ENCODE results near the gene DDX1. TPM values are rescaled to one million over a fixed set of nuclear protein-coding genes. Genes with fewer than 3 reads are reported as not detected.
"Not testable (repeated sequence)": the region's sequence is repeated elsewhere in the genome, so short reads cannot be mapped to it uniquely, and the experiment has no call there.

The DDX1 gene
- total RNA-seq, 2 donors from 2014 or later: 116 to 126 TPM

GRCh38 chr2:15610430-15610952, 18.8 kb downstream of the DDX1 start:
- no peaks in the 10 kb centered on the region for H3K4me1 ChIP-seq (ENCODE audit: control insufficient read depth, insufficient read depth, low read length)
- no peak overlapping the region for H3K9ac ChIP-seq (ENCODE audit: extremely low read depth, low read length, poor library complexity, severe bottlenecking)
- Mint-ChIP-seq H3K36me3 (ENCODE audit: low read depth) (peaks cover 77% of the 10 kb centered on the region), H3K27ac (peak overlapping the region; percentile 7), H3K27me3 (ENCODE audit: insufficient read depth) (no peaks in the 10 kb centered on the region), H3K4me1 (no peaks in the 10 kb centered on the region), H3K9me3 (peaks cover 19% of the 10 kb centered on the region), H3K4me3 (no peak overlapping the region)
- H3K36me3 ChIP-seq (ENCODE audit: control insufficient read depth, insufficient read depth, low read length): peaks cover 77% of the 10 kb centered on the region
- DNase-seq: no peak
- no peaks in the 10 kb centered on the region for H3K27me3 ChIP-seq (ENCODE audit: control insufficient read depth, insufficient read depth, low read length, poor library complexity, severe bottlenecking)
- no peak for TF ChIP-seq CTCF (conservative IDR thresholded peaks at IDR 0.05)
- WGBS, 2 experiments (ENCODE audit: insufficient coverage in 1 of 2, insufficient read length in 1 of 2): 98% methylated on average over 4 of the region's 5 CpGs; no CpG with 5 or more reads in 1 of the 2 experiments
- H3K27ac ChIP-seq (ENCODE audit: low read depth, low read length): no peak overlapping the region
- H3K4me3 ChIP-seq (ENCODE audit: low read length): no peak overlapping the region
- peaks cover 20% of the 10 kb centered on the region for H3K9me3 ChIP-seq (ENCODE audit: control insufficient read depth, low read length)

- not testable (repeated sequence) for H3K27ac Mint-ChIP-seq; H3K4me3 ChIP-seq (ENCODE audit: low read length); H3K4me3 Mint-ChIP-seq; H3K4me1 Mint-ChIP-seq; H3K27ac ChIP-seq (ENCODE audit: low read depth, low read length); H3K27me3 Mint-ChIP-seq (ENCODE audit: insufficient read depth); H3K4me1 ChIP-seq (ENCODE audit: control insufficient read depth, insufficient read depth, low read length); H3K9ac ChIP-seq (ENCODE audit: extremely low read depth, low read length, poor library complexity, severe bottlenecking); DNase-seq; H3K27me3 ChIP-seq (ENCODE audit: control insufficient read depth, insufficient read depth, low read length, poor library complexity, severe bottlenecking)
- H3K36me3 Mint-ChIP-seq (ENCODE audit: low read depth): peaks cover 72% of the 10 kb centered on the region
- WGBS, 2 experiments (ENCODE audit: insufficient coverage in 1 of 2, insufficient read length in 1 of 2): 96% methylated on average over 18 of the region's 33 CpGs; no CpG with 5 or more reads in 1 of the 2 experiments
- Histone ChIP-seq H3K9me3 (ENCODE audit: control insufficient read depth, low read length) (peaks cover 20% of the 10 kb centered on the region), H3K36me3 (ENCODE audit: control insufficient read depth, insufficient read depth, low read length) (peaks cover 74% of the 10 kb centered on the region)
- peaks cover 19% of the 10 kb centered on the region for H3K9me3 Mint-ChIP-seq
Observed at GRCh38 chr2:15612101-15612500, 20.4 kb downstream of the DDX1 start.

GRCh38 chr2:15613736-15614429, 22.2 kb downstream of the DDX1 start:
- no peak for DNase-seq
- TF ChIP-seq CTCF (conservative IDR thresholded peaks at IDR 0.05): no peak
- Mint-ChIP-seq H3K27ac (no peak overlapping the region), H3K4me3 (no peak overlapping the region), H3K4me1 (no peaks in the 10 kb centered on the region), H3K36me3 (ENCODE audit: low read depth) (peaks cover 61% of the 10 kb centered on the region), H3K9me3 (peaks cover 19% of the 10 kb centered on the region), H3K27me3 (ENCODE audit: insufficient read depth) (no peaks in the 10 kb centered on the region)
- H3K27ac ChIP-seq (ENCODE audit: low read depth, low read length): no peak overlapping the region
- H3K9ac ChIP-seq (ENCODE audit: extremely low read depth, low read length, poor library complexity, severe bottlenecking): no peak overlapping the region
- H3K4me1 ChIP-seq (ENCODE audit: control insufficient read depth, insufficient read depth, low read length): no peaks in the 10 kb centered on the region
- peaks cover 71% of the 10 kb centered on the region for H3K36me3 ChIP-seq (ENCODE audit: control insufficient read depth, insufficient read depth, low read length)
- H3K27me3 ChIP-seq (ENCODE audit: control insufficient read depth, insufficient read depth, low read length, poor library complexity, severe bottlenecking): no peaks in the 10 kb centered on the region
- peaks cover 20% of the 10 kb centered on the region for H3K9me3 ChIP-seq (ENCODE audit: control insufficient read depth, low read length)
- H3K4me3 ChIP-seq (ENCODE audit: low read length): no peak overlapping the region
- 96 to 97% methylated on average over 5 to 10 of the region's 10 CpGs for WGBS, 2 experiments (ENCODE audit: insufficient coverage in 1 of 2, insufficient read length in 1 of 2)

Data from endodermal cell (in vitro differentiated cells).